SH-SY5Y (cell line): ENCODE measurements around the gene STK40.

Source experiments
- GATA2 ChIP-seq: IDR thresholded peaks from 2 replicates; pipeline ENCODE4 v1.6.1; 2011; ENCODE audit warnings: mild to moderate bottlenecking, low read depth, low read length
- GATA3 ChIP-seq: IDR thresholded peaks from 2 replicates; pipeline ENCODE4 v1.6.1; 2011; ENCODE audit warnings: low read depth, mild to moderate bottlenecking, low read length, moderate library complexity

- TF ChIP-seq GATA2 (no peak), GATA3 (no peak)
These were observed 65.0 kb downstream of the STK40 start for GRCh38 chr1:36320767-36321118.
